Astrocyte (in vitro differentiated cells and primary cell): ENCODE results near the gene RPA3.

Experiments
- CTCF ChIP-seq: IDR thresholded peaks from 2 replicates; pipeline ENCODE4 v1.5.1; 2011; ENCODE audit warnings: low read depth, mild to moderate bottlenecking, inconsistent platforms, low read length, moderate library complexity; ENCODE audit not compliant: insufficient read depth
- EZH2 ChIP-seq: IDR thresholded peaks from 2 replicates; pipeline ENCODE4 v1.6.1; 2012; ENCODE audit warnings: mild to moderate bottlenecking, low read length, inconsistent platforms; ENCODE audit not compliant: insufficient read depth

GRCh38 chr7:7765422-7765821 is 47.0 kb upstream of the RPA3 start:
- TF ChIP-seq CTCF: no peak
- no peak for TF ChIP-seq EZH2
